Panc1 (cell line): Measurements from ENCODE around the gene MCRIP2. TPM values are rescaled to one million over a fixed set of nuclear protein-coding genes. Genes with fewer than 3 reads are reported as not detected.
A peak's percentile ranks its signal among the peaks of the same experiment; 100 is the strongest.

Source experiments
- ATAC-seq: fragments of 200-7000 bp; cut with Tn5 transposase; 2 replicates; pipeline ENCODE4 v1.9.1; 2020; ENCODE audit warnings: mild to moderate bottlenecking, moderate library complexity
- BruUV-seq: library from RNA; stranded (reverse); fragments of 400-500 nt; replicated peaks from 2 replicates; lab custom pipeline; 2021; lab: Mats Ljungman, UMichigan
- CTCF ChIA-PET: fragments of 300-600 bp; sonication (Branson Sonifier 250); formaldehyde crosslinking; loops from one replicate; lab custom pipeline; 2022; ENCODE audit warnings: antibody characterized with exemption; lab: Charles Lee
- POLR2A ChIA-PET: fragments of 300-600 bp; sonication (Branson Sonifier 250); formaldehyde crosslinking; loops from one replicate; lab custom pipeline; 2022; ENCODE audit warnings: antibody characterized with exemption; lab: Charles Lee
- DNase-seq: peaks from one replicate; pipeline ENCODE4 v3.0.0-alpha.2; 2010; ENCODE audit warnings: low read depth, low spot score
- H3K27ac ChIP-seq: 2 replicates; pipeline ENCODE4 v1.5.1; 2011; ENCODE audit warnings: mild to moderate bottlenecking, low read length, inconsistent platforms
- H3K27me3 ChIP-seq: fragments of 200-500 bp; sonication (Bioruptor generic); 2 replicates; pipeline ENCODE4 v1.6.0; 2014; ENCODE audit warnings: low read length, inconsistent platforms; ENCODE audit not compliant: control insufficient read depth, insufficient read depth
- H3K36me3 ChIP-seq: fragments of 200-500 bp; sonication (Bioruptor generic); 2 replicates; pipeline ENCODE4 v1.5.1; 2014; ENCODE audit warnings: inconsistent platforms, mild to moderate bottlenecking, low read length, moderate library complexity; ENCODE audit not compliant: control insufficient read depth, insufficient read depth
- H3K4me1 ChIP-seq: 2 replicates; pipeline ENCODE4 v1.5.1; 2011; ENCODE audit warnings: inconsistent platforms, mild to moderate bottlenecking, low read length, moderate library complexity; ENCODE audit not compliant: control insufficient read depth, insufficient read depth
- H3K4me3 ChIP-seq, 2 experiments: 2 replicates each; pipeline ENCODE4 v1.5.1; 2011 to 2012; ENCODE audit warnings: low read depth in 2 of 2, low read length in 2 of 2, mild to moderate bottlenecking in 2 of 2, inconsistent platforms in 1 of 2, moderate library complexity in 1 of 2
- H3K9me3 ChIP-seq: fragments of 200-500 bp; sonication (Bioruptor generic); 2 replicates; pipeline ENCODE4 v1.5.1; 2014; ENCODE audit warnings: low read depth, mild to moderate bottlenecking, inconsistent platforms, low read length, moderate library complexity; ENCODE audit not compliant: control insufficient read depth, insufficient read depth
- CTCF ChIP-seq: fragments of 450-650 bp; IDR thresholded peaks from 2 replicates; pipeline ENCODE4 v1.5.1; 2017; ENCODE audit warnings: mild to moderate bottlenecking
- POLR2AphosphoS5 ChIP-seq: IDR thresholded peaks from 2 replicates; pipeline ENCODE4 v1.6.1; 2012; ENCODE audit warnings: mild to moderate bottlenecking, low read depth, low read length, moderate library complexity
- REST ChIP-seq, 2 experiments: IDR thresholded peaks; 2 replicates each; pipeline ENCODE4 v1.6.1; 2011 to 2012; ENCODE audit warnings: low read depth in 2 of 2, control low read depth in 1 of 2, low read length in 1 of 2, mild to moderate bottlenecking in 1 of 2, moderate library complexity in 1 of 2; ENCODE audit not compliant: insufficient read depth in 1 of 2
- SIN3A ChIP-seq: IDR thresholded peaks from 2 replicates; pipeline ENCODE4 v1.6.1; 2012; ENCODE audit warnings: low read depth, mild to moderate bottlenecking, low read length, moderate library complexity, borderline replicate concordance; ENCODE audit not compliant: insufficient read depth
- TCF7L2 ChIP-seq: IDR thresholded peaks from 2 replicates; pipeline ENCODE4 v1.6.1; 2011; ENCODE audit warnings: mild to moderate bottlenecking, low read depth, low read length, inconsistent platforms
- in situ Hi-C: cut with HindIII; loops from 2 replicates; pipeline ENCODE4 v1.10.0; 2016; ENCODE audit warnings: low sequenced_read_pairs, low pct_unique_long_range_greater_than_20kb
- intact Hi-C: fragments of 100-400 bp; cut with micrococcal nuclease; formaldehyde crosslinking; loops from one replicate; pipeline ENCODE4 v1.10.0; 2022; ENCODE audit not compliant: unreplicated experiment
- total RNA-seq: library from RNA; stranded (reverse); gene quantifications from one replicate; pipeline ENCODE4 v1.2.1, GENCODE V29; 2021; ENCODE audit not compliant: unreplicated experiment

MCRIP2 gene
- total RNA-seq, 1 experiment from 2014 or later: 91.6 TPM

- Histone ChIP-seq H3K36me3 (peaks cover 3% of the 10 kb centered on the region; the same call in 1 of the 2 replicates), H3K4me3 (no peak overlapping the region), H3K27ac (no peak overlapping the region), H3K9me3 (no peaks in the 10 kb centered on the region), H3K27me3 (no peaks in the 10 kb centered on the region), H3K4me1 (peaks cover 10% of the 10 kb centered on the region)
- BruUV-seq: no TSS peak
- TF ChIP-seq REST (IDR thresholded peaks at IDR 0.05; ENCODE audit: insufficient read depth in 1 of 2, low read depth in 2 of 2, low read length in 1 of 2) (no peak), SIN3A (no peak)
- ChIA-PET POLR2A (no interaction called here), CTCF (no interaction called here)
- intact Hi-C loops: no loop called here
- DNase-seq (no peak), ATAC-seq (no peak)
- in situ Hi-C loops: no loop called here
Measured at GRCh38 chr16:666572-666971, 24.9 kb downstream of the MCRIP2 start.

- H3K4me3 ChIP-seq: peak overlapping the region in 1 of 2 experiments; percentile 15; a peak in 1 of 4 replicates
- CTCF ChIA-PET: interaction anchor here (0.5 to 1.3 kb wide), 3 partner anchors 14 to 1038 kb away, joined by 3 to 6 read pairs (median 6); no protein-coding TSS in a partner anchor
Measured at GRCh38 chr16:667113-667779, 25.6 kb downstream of the MCRIP2 start.

More at GRCh38 chr16:667113-667779, 25.6 kb downstream of the MCRIP2 start:
- DNase-seq (no peak), ATAC-seq (no peak)
- no peaks in the 10 kb centered on the region for H3K9me3 ChIP-seq
- TF ChIP-seq CTCF: no peak
- TF ChIP-seq REST (IDR thresholded peaks at IDR 0.05; ENCODE audit: insufficient read depth in 1 of 2, low read depth in 2 of 2, low read length in 1 of 2): no peak
- TF ChIP-seq POLR2AphosphoS5: no peak
- no peak for TF ChIP-seq TCF7L2
- TF ChIP-seq SIN3A: no peak
- peak overlapping the region; percentile 71 for H3K27ac ChIP-seq
- no TSS peak for BruUV-seq
- H3K27me3 ChIP-seq: no peaks in the 10 kb centered on the region
- peaks cover 3% of the 10 kb centered on the region; the same call in 1 of the 2 replicates for H3K36me3 ChIP-seq
- H3K4me1 ChIP-seq: peaks cover 10% of the 10 kb centered on the region
- POLR2A ChIA-PET: no interaction called here
- in situ Hi-C loops (no loop called here), intact Hi-C loops (no loop called here)
